ENCODE results near the gene RARB.

The RARB gene

GRCh38 chr3:25420147-25420546 is 7.9 kb upstream of the RARB start:
- H3K4me3 ChIP-seq (ENCODE audit: low read length) = no peak overlapping the region
- no peak for DNase-seq (ENCODE audit: low read depth, low spot score)

GRCh38 chr3:25420885-25421284 is 7.2 kb upstream of the RARB start:
- no peak for DNase-seq (ENCODE audit: low read depth, low spot score)
- no peak overlapping the region for H3K4me3 ChIP-seq (ENCODE audit: low read length)

GRCh38 chr3:25421747-25422146 is 6.3 kb upstream of the RARB start:
- no peak for DNase-seq (ENCODE audit: low read depth, low spot score)
- no peak overlapping the region for H3K4me3 ChIP-seq (ENCODE audit: low read length)

GRCh38 chr3:25423780-25424588 is 4.1 kb upstream of the RARB start:
- H3K4me3 ChIP-seq (ENCODE audit: low read length) = no peak overlapping the region
- no peak for DNase-seq (ENCODE audit: low read depth, low spot score)

- no peak overlapping the region for H3K4me3 ChIP-seq (ENCODE audit: low read length)
- no peak for DNase-seq (ENCODE audit: low read depth, low spot score)
These were observed 3.4 kb upstream of the RARB start for GRCh38 chr3:25424614-25425013.

- no peak for DNase-seq (ENCODE audit: low read depth, low spot score)
- no peak overlapping the region for H3K4me3 ChIP-seq (ENCODE audit: low read length)
These were observed 1.7 kb upstream of the RARB start for GRCh38 chr3:25426408-25426807.

GRCh38 chr3:25427155-25427554 is 908 bp upstream of the RARB start:
- no peak overlapping the region for H3K4me3 ChIP-seq (ENCODE audit: low read length)

GRCh38 chr3:25427563-25427941 is 511 bp upstream of the RARB start:
- H3K4me3 ChIP-seq (ENCODE audit: low read length) = no peak overlapping the region
- no peak for DNase-seq (ENCODE audit: low read depth, low spot score)

More at GRCh38 chr3:25427155-25427554, 908 bp upstream of the RARB start:
- no peak for DNase-seq (ENCODE audit: low read depth, low spot score)

- no peak overlapping the region for H3K4me3 ChIP-seq (ENCODE audit: low read length)
- no peak for DNase-seq (ENCODE audit: low read depth, low spot score)
These were observed 799 bp downstream of the RARB start for GRCh38 chr3:25428789-25429335.

GRCh38 chr3:25429361-25430286 is 1.6 kb downstream of the RARB start:
- DNase-seq (ENCODE audit: low read depth, low spot score) = no peak
- no peak overlapping the region for H3K4me3 ChIP-seq (ENCODE audit: low read length)

- no peak for DNase-seq (ENCODE audit: low read depth, low spot score)
- H3K4me3 ChIP-seq (ENCODE audit: low read length) = no peak overlapping the region
These were observed 2.3 kb downstream of the RARB start for GRCh38 chr3:25430287-25430934.

- no peak overlapping the region for H3K4me3 ChIP-seq (ENCODE audit: low read length)
- no peak for DNase-seq (ENCODE audit: low read depth, low spot score)
These were observed 3.1 kb downstream of the RARB start for GRCh38 chr3:25430935-25431770.

- no peak overlapping the region for H3K4me3 ChIP-seq (ENCODE audit: low read length)
- no peak for DNase-seq (ENCODE audit: low read depth, low spot score)
These were observed 4.2 kb downstream of the RARB start for GRCh38 chr3:25432176-25432720.

GRCh38 chr3:25433106-25433505 is 5.0 kb downstream of the RARB start:
- no peak overlapping the region for H3K4me3 ChIP-seq (ENCODE audit: low read length)
- DNase-seq (ENCODE audit: low read depth, low spot score) = no peak

GRCh38 chr3:25433868-25434267 is 5.8 kb downstream of the RARB start:
- no peak for DNase-seq (ENCODE audit: low read depth, low spot score)
- no peak overlapping the region for H3K4me3 ChIP-seq (ENCODE audit: low read length)

GRCh38 chr3:25437953-25438352 is 9.9 kb downstream of the RARB start:
- no peak for DNase-seq (ENCODE audit: low read depth, low spot score)
- H3K4me3 ChIP-seq (ENCODE audit: low read length) = no peak overlapping the region

- DNase-seq (ENCODE audit: low read depth, low spot score) = no peak
- no peak overlapping the region for H3K4me3 ChIP-seq (ENCODE audit: low read length)
These were observed 10.9 kb downstream of the RARB start for GRCh38 chr3:25438791-25439555.

Measured in Jurkat, Clone E6-1 (cell line).